HG02588 (cell line): ENCODE data around the gene SF3B5.
"Not testable (repeated sequence)": the region's sequence is repeated elsewhere in the genome, so short reads cannot be mapped to it uniquely, and the experiment has no call there.

Source experiments
- ATAC-seq: cut with Tn5 transposase; IDR thresholded peaks from one replicate; pipeline ENCODE4 v1.9.1; 2021; ENCODE audit warnings: mild to moderate bottlenecking, moderate library complexity; ENCODE audit not compliant: unreplicated experiment

SF3B5 gene

DNA sequence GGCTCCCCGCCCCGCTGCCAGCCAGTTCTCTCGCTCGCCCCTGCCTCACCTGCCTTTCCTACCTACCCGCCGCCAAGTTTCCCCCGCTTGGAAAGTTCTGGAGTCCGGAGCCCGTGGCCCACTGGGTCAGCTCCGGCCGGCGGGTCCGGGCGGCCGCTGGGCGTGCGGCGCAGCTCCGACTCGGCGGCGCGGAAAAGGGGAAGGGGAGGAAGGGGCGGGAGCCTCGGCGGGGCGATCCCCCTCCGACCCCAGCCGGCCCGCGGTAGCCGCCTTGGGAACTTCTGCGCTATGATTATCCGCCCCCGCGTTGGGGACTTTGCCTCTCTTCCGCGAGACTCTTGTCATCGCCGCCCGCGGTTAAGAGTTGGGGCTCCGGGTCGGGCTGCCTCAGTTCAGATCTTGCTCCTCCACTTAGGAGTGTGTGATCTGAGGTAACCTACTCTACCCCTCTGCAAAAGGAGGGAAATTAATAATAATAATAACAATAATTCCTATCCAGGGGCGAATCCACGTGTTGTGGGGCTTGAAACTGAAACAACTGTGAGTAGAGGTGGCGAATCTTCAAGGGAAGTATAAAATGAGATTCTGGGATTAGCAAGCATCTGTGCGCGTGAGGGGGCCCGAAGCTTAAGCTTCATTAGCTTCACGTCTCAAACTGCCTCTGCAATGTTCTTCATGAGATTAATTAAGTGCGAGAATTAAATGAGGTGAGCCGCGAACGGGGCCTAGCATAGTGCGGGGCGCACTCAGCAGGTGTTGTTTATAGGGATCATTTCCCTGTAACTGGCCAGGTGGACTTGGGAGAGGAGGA, 30.8 kb downstream of the SF3B5 start:
- ATAC-seq: peak; percentile 15

DNA sequence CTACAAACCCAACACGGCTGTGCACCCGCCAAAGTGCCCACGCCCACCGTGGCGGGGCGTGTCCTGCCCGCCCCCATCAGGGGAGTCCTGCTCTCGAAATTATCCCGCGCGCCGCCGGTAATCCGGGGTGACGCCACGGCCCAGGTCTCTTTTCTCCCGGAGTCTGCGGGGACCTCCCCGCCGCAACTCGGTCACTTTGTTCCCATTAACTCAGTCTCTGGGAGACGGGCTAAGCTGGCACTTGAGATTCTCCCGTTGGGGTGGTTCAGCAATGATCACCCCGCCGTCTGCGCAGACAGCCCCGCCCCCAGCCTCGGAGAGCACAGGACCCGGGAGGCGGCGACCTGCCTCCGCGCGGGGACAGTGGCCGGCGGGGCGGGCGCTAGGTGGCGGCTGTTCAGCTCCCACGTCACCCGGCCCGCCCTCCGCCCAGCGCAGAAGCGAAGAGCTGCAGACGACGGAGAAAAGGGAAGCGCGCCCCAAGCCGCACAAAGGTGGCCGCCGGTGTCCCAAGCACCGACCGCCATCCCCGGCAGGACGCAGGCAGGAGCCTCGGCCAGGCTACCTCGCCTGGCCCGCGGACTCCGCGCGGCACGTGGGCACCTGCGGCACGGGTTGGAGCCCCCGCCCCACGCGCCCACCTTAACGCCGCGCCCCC, 31.5 kb downstream of the SF3B5 start:
- ATAC-seq: peak; percentile 83

GRCh38 chr6:144063246-144063743, 32.1 kb downstream of the SF3B5 start:
- ATAC-seq: no peak

- ATAC-seq: no peak
Measured at GRCh38 chr6:144062786-144063185, 32.6 kb downstream of the SF3B5 start.

- no peak for ATAC-seq
Measured at GRCh38 chr6:144059139-144059538, 36.2 kb downstream of the SF3B5 start.

DNA sequence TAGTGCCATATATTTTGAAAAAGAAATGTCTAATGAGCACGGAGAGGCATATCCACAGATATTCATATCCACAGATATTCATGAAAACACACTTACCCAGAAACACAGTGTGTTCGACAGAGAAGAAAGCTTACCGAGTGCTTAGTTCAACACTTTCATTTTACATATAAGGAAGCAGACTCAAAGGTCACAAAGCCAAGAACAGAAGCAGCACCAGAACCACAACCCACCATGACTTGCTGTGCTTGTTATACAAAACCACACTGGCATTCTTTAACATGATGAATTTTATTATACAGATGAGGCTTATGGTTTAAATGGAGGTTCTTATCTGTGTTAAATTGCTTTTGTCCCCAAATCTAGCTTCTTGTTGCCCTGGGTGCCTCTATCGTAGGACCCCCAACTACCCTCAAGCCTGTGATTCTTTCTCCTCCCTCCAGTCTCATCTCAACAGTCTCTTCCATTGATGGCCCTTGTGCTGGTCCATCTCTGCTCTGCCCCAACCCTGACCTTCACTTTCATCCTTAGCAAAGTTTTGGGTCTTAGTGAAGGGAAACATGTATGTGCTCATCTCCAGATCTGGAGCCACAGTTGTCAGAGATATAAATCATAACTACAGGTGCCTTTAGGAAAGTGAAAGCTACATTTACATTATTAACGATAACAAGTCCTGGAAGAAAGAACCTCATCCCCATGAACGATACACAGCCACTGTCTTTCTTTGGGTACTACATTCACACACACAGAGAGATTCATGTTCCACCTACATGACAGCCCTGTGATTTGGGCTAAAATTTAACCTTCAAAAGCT, 40.0 kb downstream of the SF3B5 start:
- ATAC-seq: peak; percentile 93

DNA sequence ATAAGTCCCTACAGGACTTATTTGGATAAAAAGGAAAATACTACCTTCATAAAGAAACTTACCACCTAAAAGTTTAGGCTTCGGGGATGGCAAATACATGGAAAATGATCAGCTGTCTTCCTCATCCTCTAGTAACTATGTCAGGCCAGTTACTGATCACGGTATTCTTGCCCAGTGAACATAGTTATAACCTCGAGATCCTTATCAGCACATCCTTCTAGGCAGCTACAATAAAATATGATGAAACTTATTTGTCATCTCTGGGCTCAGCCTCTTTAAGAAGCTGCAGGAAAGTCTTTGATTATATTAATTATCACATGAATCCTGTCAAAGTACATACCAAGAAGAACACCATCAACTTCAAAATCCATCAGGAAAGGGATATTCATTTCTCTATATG, 41.8 kb downstream of the SF3B5 start:
- ATAC-seq: no peak

- no peak for ATAC-seq
Measured at GRCh38 chr6:144052488-144052887, 42.9 kb downstream of the SF3B5 start.

DNA sequence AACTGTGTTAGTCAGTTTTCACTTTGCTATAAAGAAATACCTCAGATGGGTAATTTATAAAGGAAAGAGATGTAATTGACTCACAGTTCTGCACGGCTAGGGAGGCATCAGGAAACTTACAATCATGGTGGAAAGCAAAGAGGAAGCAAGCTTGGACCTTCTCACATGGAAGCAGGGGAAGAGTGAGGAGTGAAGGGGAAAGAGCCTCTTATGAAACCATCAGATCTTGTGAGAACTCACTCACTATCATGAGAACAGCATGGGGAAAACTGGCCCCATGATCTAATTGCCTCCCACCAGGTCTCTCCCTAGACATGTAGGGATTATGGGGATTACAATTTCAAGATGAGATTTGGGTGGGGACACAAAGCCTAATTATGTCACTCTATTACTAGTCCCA, 46.0 kb downstream of the SF3B5 start:
- no peak for ATAC-seq

GRCh38 chr6:144047688-144048087, 47.7 kb downstream of the SF3B5 start:
- ATAC-seq: no peak

DNA sequence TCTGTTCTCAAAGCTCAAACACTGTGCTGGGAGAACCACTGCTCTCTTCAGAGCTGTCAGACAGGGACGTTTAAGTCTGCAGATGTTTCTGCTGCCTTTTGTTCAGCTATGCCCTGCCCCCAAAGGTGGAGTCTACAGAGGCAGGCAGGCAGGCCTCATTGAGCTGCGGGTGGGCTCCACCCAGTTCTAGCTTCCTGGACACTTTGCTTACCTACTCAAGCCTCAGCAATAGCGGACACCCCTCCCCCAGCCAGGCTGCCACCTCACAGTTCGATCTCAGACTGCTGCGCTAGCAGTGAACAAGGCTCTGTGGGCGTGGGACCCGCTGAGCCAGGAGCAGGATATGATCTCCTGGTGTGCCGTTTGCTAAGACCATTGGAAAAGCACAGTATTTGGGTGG, 48.7 kb downstream of the SF3B5 start:
- not testable (repeated sequence) for ATAC-seq

- ATAC-seq: not testable (repeated sequence)
Measured at GRCh38 chr6:144044989-144045388, 50.4 kb downstream of the SF3B5 start.
